CMK (cell line): ENCODE measurements around the gene VSIG10.
"Not testable (repeated sequence)": the region's sequence is repeated elsewhere in the genome, so short reads cannot be mapped to it uniquely, and the experiment has no call there.

Experiments used
- DNase-seq: peaks from one replicate; pipeline ENCODE4 v3.0.0-alpha.2; 2010; ENCODE audit warnings: low read depth

Gene VSIG10

GRCh38 chr12:118103601-118104382 lies at the start of gene VSIG10:
VSIG10 (minus strand) TSS chr12:118104011; CDS start chr12:118103671, 340 bp downstream.
- peak; percentile 7 for DNase-seq

- DNase-seq, result no peak
Measured at GRCh38 chr12:118151755-118152154, 47.9 kb upstream of the VSIG10 start.

- no peak for DNase-seq
Measured at GRCh38 chr12:118150625-118151024, 46.8 kb upstream of the VSIG10 start.

GRCh38 chr12:118148287-118148686 lies 44.5 kb upstream of the VSIG10 start:
- DNase-seq, result no peak

- DNase-seq, result no peak
Measured at GRCh38 chr12:118145798-118146156, 42.0 kb upstream of the VSIG10 start.

- DNase-seq, result no peak
Measured at GRCh38 chr12:118145113-118145797, 41.4 kb upstream of the VSIG10 start.

- DNase-seq, result no peak
Measured at GRCh38 chr12:118144499-118144898, 40.7 kb upstream of the VSIG10 start.

- no peak for DNase-seq
Measured at GRCh38 chr12:118140825-118141224, 37.0 kb upstream of the VSIG10 start.

- no peak for DNase-seq
Measured at GRCh38 chr12:118137148-118137678, 33.4 kb upstream of the VSIG10 start.

GRCh38 chr12:118136559-118137003 lies 32.8 kb upstream of the VSIG10 start:
- no peak for DNase-seq

GRCh38 chr12:118135788-118136558 lies 32.2 kb upstream of the VSIG10 start, which contains the start of gene PEBP1:
PEBP1 (plus strand) TSS chr12:118136124; CDS start chr12:118136210, 86 bp downstream.
- DNase-seq, result peak; percentile 81

GRCh38 chr12:118129436-118129835 lies 25.6 kb upstream of the VSIG10 start:
- DNase-seq, result not testable (repeated sequence)

- DNase-seq, result no peak
Measured at GRCh38 chr12:118127867-118128266, 24.1 kb upstream of the VSIG10 start.

- no peak for DNase-seq
Measured at GRCh38 chr12:118126119-118126757, 22.4 kb upstream of the VSIG10 start.

GRCh38 chr12:118125743-118126118 lies 21.9 kb upstream of the VSIG10 start:
- no peak for DNase-seq

GRCh38 chr12:118124333-118124874 lies 20.6 kb upstream of the VSIG10 start:
- no peak for DNase-seq

- no peak for DNase-seq
Measured at GRCh38 chr12:118122264-118122663, 18.5 kb upstream of the VSIG10 start.

GRCh38 chr12:118120579-118121363 lies 17.0 kb upstream of the VSIG10 start:
- no peak for DNase-seq

GRCh38 chr12:118119449-118119879 lies 15.7 kb upstream of the VSIG10 start:
- DNase-seq, result no peak

GRCh38 chr12:118109088-118109487 lies 5.3 kb upstream of the VSIG10 start:
- DNase-seq, result no peak

- no peak for DNase-seq
Measured at GRCh38 chr12:118107694-118108093, 3.9 kb upstream of the VSIG10 start.
